Ishikawa (cell line): ENCODE data around the gene ECT2.

Experiments used
- CEBPB ChIP-seq: IDR thresholded peaks from 2 replicates; pipeline ENCODE4 v1.6.1; 2012
- CREB1 ChIP-seq: IDR thresholded peaks from 2 replicates; pipeline ENCODE4 v1.6.1; 2012; ENCODE audit warnings: low read depth
- EGR1 ChIP-seq: IDR thresholded peaks from 2 replicates; pipeline ENCODE4 v1.6.1; 2012
- EP300 ChIP-seq: IDR thresholded peaks from 2 replicates; pipeline ENCODE4 v1.6.1; 2012; ENCODE audit warnings: borderline replicate concordance
- FOXM1 ChIP-seq: IDR thresholded peaks from 2 replicates; pipeline ENCODE4 v1.6.1; 2012; ENCODE audit warnings: low read depth, borderline replicate concordance
- MAX ChIP-seq: IDR thresholded peaks from 2 replicates; pipeline ENCODE4 v1.6.1; 2012
- NFIC ChIP-seq: IDR thresholded peaks from 2 replicates; pipeline ENCODE4 v1.6.1; 2012
- RAD21 ChIP-seq: IDR thresholded peaks from 2 replicates; pipeline ENCODE4 v1.6.1; 2012; ENCODE audit warnings: low read depth
- REST ChIP-seq: IDR thresholded peaks from 2 replicates; pipeline ENCODE4 v1.6.1; 2012; ENCODE audit warnings: low read depth, mild to moderate bottlenecking
- TAF1 ChIP-seq: IDR thresholded peaks from 2 replicates; pipeline ENCODE4 v1.6.1; 2012; ENCODE audit warnings: low read depth, mild to moderate bottlenecking
- TCF12 ChIP-seq: IDR thresholded peaks from 2 replicates; pipeline ENCODE4 v1.6.1; 2012; ENCODE audit warnings: low read depth
- TEAD4 ChIP-seq: IDR thresholded peaks from 2 replicates; pipeline ENCODE4 v1.6.1; 2012
- USF1 ChIP-seq: IDR thresholded peaks from 2 replicates; pipeline ENCODE4 v1.6.1; 2012
- YY1 ChIP-seq: IDR thresholded peaks from 2 replicates; pipeline ENCODE4 v1.6.1; 2012; ENCODE audit warnings: low read depth
- ZBTB7A ChIP-seq: IDR thresholded peaks from 2 replicates; pipeline ENCODE4 v1.6.1; 2012; ENCODE audit warnings: low read depth

Gene ECT2

GRCh38 chr3:172840463-172840862 is 89.9 kb downstream of the ECT2 start:
- TF ChIP-seq USF1 = no peak
- TF ChIP-seq FOXM1 = no peak
- TF ChIP-seq TCF12 = no peak

GRCh38 chr3:172840913-172841312 is 90.4 kb downstream of the ECT2 start:
- TF ChIP-seq CEBPB (no peak), FOXM1 (no peak), TEAD4 (no peak), TAF1 (no peak), CREB1 (no peak), EGR1 (no peak)

- TF ChIP-seq REST (no peak), EP300 (no peak), TCF12 (no peak), EGR1 (no peak), FOXM1 (no peak), ZBTB7A (no peak), MAX (no peak), RAD21 (no peak), TAF1 (no peak), TEAD4 (no peak), YY1 (no peak), NFIC (no peak), CREB1 (no peak), CEBPB (no peak), USF1 (no peak)
These were observed 93.9 kb downstream of the ECT2 start for GRCh38 chr3:172844428-172844827.

GRCh38 chr3:172846103-172846561 is 95.6 kb downstream of the ECT2 start:
- TF ChIP-seq YY1 (no peak), EP300 (no peak), TEAD4 (no peak), CREB1 (no peak), USF1 (no peak), MAX (no peak), ZBTB7A (no peak), EGR1 (no peak), FOXM1 (no peak), REST (no peak), CEBPB (no peak), TCF12 (no peak), NFIC (no peak)

- peak; percentile 67 for TF ChIP-seq FOXM1
- TF ChIP-seq TEAD4 = peak; percentile 88
- TF ChIP-seq YY1 = no peak
- TF ChIP-seq MAX = no peak
- peak; percentile 34; the same call in 1 of the 2 replicates for TF ChIP-seq NFIC
- TF ChIP-seq REST = no peak
- TF ChIP-seq TCF12 = peak; percentile 65
- TF ChIP-seq CREB1 = no peak
- TF ChIP-seq TAF1 = no peak
- TF ChIP-seq CEBPB = 0 out of 2 replicates have a peak, but pooled peaks have one; percentile 19
- no peak for TF ChIP-seq ZBTB7A
- TF ChIP-seq EP300 = peak; percentile 75; the same call in 1 of the 2 replicates
- no peak for TF ChIP-seq USF1
- TF ChIP-seq RAD21 = no peak
- TF ChIP-seq EGR1 = no peak
These were observed 96.2 kb downstream of the ECT2 start for GRCh38 chr3:172846706-172847105.
